Natural killer cell (primary cell): ENCODE results near the gene COL25A1. TPM values are rescaled to one million over a fixed set of nuclear protein-coding genes. Genes with fewer than 3 reads are reported as not detected.

Experiments
- ATAC-seq, 3 donors: fragments of 150-1000 bp in 2 of 3; fragments of 200-7000 bp in 1 of 3; cut with Tn5 transposase; 1 replicate in 1 of 3; 2 replicates in 2 of 3; pipeline ENCODE4 v1.10.0; 2021; ENCODE audit warnings: mild to moderate bottlenecking in 2 of 3, moderate library complexity in 2 of 3
- DNase-seq, 2 donors: peaks; one replicate each; pipeline versions ENCODE4 v3.0.0 to v3.0.0-alpha.2; 2013 to 2021; ENCODE audit warnings: mixed read lengths in 1 of 2
- H3K27ac ChIP-seq: one replicate; pipeline ENCODE4 v1.5.1; 2013; ENCODE audit warnings: mild to moderate bottlenecking, low read length
- H3K27me3 ChIP-seq: one replicate; pipeline ENCODE4 v1.6.1; 2013; ENCODE audit warnings: low read length; ENCODE audit not compliant: control insufficient read depth, insufficient read depth
- H3K36me3 ChIP-seq: one replicate; pipeline ENCODE4 v1.6.1; 2013; ENCODE audit warnings: low read length; ENCODE audit not compliant: control insufficient read depth, insufficient read depth
- H3K4me1 ChIP-seq: one replicate; pipeline ENCODE4 v1.6.1; 2013; ENCODE audit warnings: low read length; ENCODE audit not compliant: control insufficient read depth, insufficient read depth
- H3K4me3 ChIP-seq: one replicate; pipeline ENCODE4 v1.5.1; 2013; ENCODE audit warnings: low read length
- H3K9me3 ChIP-seq: one replicate; pipeline ENCODE4 v1.6.1; 2013; ENCODE audit warnings: low read length; ENCODE audit not compliant: control insufficient read depth, insufficient read depth
- H3K27ac Mint-ChIP-seq, 2 donors: one replicate each; pipeline ENCODE4 v1.8.0; 2022; ENCODE audit warnings: mild to moderate bottlenecking in 2 of 2, mixed read lengths in 2 of 2, moderate library complexity in 1 of 2
- H3K27me3 Mint-ChIP-seq, 2 donors: one replicate each; pipeline ENCODE4 v1.8.0; 2022; ENCODE audit warnings: low read depth in 2 of 2, mixed read lengths in 2 of 2
- H3K36me3 Mint-ChIP-seq: one replicate; pipeline ENCODE4 v1.8.0; 2022; ENCODE audit warnings: mixed read lengths
- H3K4me1 Mint-ChIP-seq, 2 donors: one replicate each; pipeline ENCODE4 v1.8.0; 2022; ENCODE audit warnings: mixed read lengths in 2 of 2
- H3K4me3 Mint-ChIP-seq: one replicate; pipeline ENCODE4 v1.8.0; 2022; ENCODE audit warnings: mild to moderate bottlenecking, moderate library complexity, mixed read lengths
- H3K9me3 Mint-ChIP-seq, 2 donors: one replicate each; pipeline ENCODE4 v1.8.0; 2022; ENCODE audit warnings: mixed read lengths in 2 of 2
- WGBS: methylation state at CpG from one replicate; pipeline ENCODE4 v1.1.7; 2013; ENCODE audit warnings: missing lambda C conversion rate; ENCODE audit not compliant: insufficient coverage; 5-methylcytosine and 5-hydroxymethylcytosine counted together
- intact Hi-C: fragments of 100-400 bp; cut with micrococcal nuclease; formaldehyde crosslinking; loops from one replicate; pipeline ENCODE4 v1.14.2; 2022
- total RNA-seq, 4 donors: library from RNA; stranded (reverse); fragments of 120-200 nt in 1 of 4; gene quantifications; one replicate each; pipeline versions ENCODE4 v1.2.3 to v1.2.4, GENCODE V29; 2013 to 2022
- TF ChIP-seq, protein P1 (sequence below): fragments of 200-600 bp; IDR thresholded peaks from one replicate; pipeline ENCODE4 v1.8.0; 2022; ENCODE audit warnings: antibody characterized with exemption

Gene COL25A1
- total RNA-seq, 3 donors from 2014 or later (not counting 1 experiment from before 2014, with no cell fraction given) = 0.08 TPM; not detected in 2

DNA sequence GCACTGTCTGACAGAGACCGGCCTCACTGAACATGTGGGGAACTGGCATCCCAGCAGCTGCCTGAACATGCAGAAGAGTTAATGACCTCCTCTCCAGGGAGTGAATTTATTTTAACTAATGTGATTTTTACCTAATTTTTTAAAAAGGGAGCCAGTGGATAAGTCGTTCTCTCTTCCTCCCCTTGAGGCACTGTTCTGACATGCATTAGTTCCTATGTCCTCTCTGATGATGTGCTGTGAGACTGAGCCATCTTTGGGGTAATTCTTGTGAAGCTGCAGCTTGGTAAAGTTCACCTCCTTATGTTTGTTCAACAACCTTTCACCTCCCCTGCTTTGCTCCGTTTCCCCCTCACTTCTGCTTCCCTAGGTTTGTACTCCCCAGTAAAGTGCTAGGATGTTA, 139.7 kb downstream of the COL25A1 start:
- Mint-ChIP-seq H3K4me1 (no peaks in the 10 kb centered on the region), H3K27ac (no peak overlapping the region), H3K27me3 (peaks cover 3 to 6% of the 10 kb centered on the region in 2 donors), H3K9me3 (peaks cover 0 to 2% of the 10 kb centered on the region in 2 donors), H3K4me3 (no peak overlapping the region), H3K36me3 (no peaks in the 10 kb centered on the region)
- DNase-seq (no peak), ATAC-seq (no peak)
- H3K9me3 ChIP-seq = no peaks in the 10 kb centered on the region
- H3K4me1 ChIP-seq = no peaks in the 10 kb centered on the region
- TF ChIP-seq, protein P1, sequence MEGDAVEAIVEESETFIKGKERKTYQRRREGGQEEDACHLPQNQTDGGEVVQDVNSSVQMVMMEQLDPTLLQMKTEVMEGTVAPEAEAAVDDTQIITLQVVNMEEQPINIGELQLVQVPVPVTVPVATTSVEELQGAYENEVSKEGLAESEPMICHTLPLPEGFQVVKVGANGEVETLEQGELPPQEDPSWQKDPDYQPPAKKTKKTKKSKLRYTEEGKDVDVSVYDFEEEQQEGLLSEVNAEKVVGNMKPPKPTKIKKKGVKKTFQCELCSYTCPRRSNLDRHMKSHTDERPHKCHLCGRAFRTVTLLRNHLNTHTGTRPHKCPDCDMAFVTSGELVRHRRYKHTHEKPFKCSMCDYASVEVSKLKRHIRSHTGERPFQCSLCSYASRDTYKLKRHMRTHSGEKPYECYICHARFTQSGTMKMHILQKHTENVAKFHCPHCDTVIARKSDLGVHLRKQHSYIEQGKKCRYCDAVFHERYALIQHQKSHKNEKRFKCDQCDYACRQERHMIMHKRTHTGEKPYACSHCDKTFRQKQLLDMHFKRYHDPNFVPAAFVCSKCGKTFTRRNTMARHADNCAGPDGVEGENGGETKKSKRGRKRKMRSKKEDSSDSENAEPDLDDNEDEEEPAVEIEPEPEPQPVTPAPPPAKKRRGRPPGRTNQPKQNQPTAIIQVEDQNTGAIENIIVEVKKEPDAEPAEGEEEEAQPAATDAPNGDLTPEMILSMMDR = no peak
- H3K27me3 ChIP-seq = no peaks in the 10 kb centered on the region
- no peak overlapping the region for H3K4me3 ChIP-seq
- H3K27ac ChIP-seq = no peak overlapping the region
- H3K36me3 ChIP-seq = no peaks in the 10 kb centered on the region
- intact Hi-C loops = no loop called here
- WGBS = 88% methylated on average over 2 of the region's 3 CpGs

DNA sequence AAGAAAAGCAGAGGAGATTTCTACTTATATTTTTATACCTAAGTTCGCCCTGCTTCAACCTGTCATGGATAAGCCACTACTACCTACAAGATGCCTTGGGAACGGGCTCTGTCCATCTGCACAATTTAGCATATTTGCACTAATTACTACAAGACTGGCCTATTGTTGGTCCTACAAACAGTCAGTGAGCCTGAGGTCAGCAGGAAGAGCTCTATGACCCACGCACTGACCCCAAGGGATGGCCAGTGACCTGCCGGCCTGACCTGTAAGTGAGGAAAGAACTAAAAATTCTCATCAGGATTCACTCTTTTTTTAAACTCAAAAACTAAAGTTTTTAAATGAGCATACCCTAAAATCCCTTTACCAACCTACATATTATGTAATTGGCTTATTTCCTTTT, 142.0 kb downstream of the COL25A1 start:
- intact Hi-C loops = no loop called here
- Mint-ChIP-seq H3K27ac (no peak overlapping the region), H3K36me3 (no peaks in the 10 kb centered on the region), H3K9me3 (peaks cover 0 to 2% of the 10 kb centered on the region in 2 donors), H3K27me3 (peaks cover 3 to 6% of the 10 kb centered on the region in 2 donors), H3K4me1 (no peaks in the 10 kb centered on the region), H3K4me3 (no peak overlapping the region)
- Histone ChIP-seq H3K27me3 (no peaks in the 10 kb centered on the region), H3K27ac (no peak overlapping the region), H3K36me3 (no peaks in the 10 kb centered on the region), H3K9me3 (no peaks in the 10 kb centered on the region), H3K4me3 (no peak overlapping the region), H3K4me1 (no peaks in the 10 kb centered on the region)
- DNase-seq = no peak
- TF ChIP-seq, protein P1 = no peak
- no peak for ATAC-seq
- 80% methylated on average over 4 of the region's 4 CpGs for WGBS

- no peaks in the 10 kb centered on the region for H3K9me3 ChIP-seq
- Mint-ChIP-seq H3K4me1 (no peaks in the 10 kb centered on the region), H3K4me3 (no peak overlapping the region), H3K9me3 (no peaks in the 10 kb centered on the region), H3K27me3 (no peaks in the 10 kb centered on the region), H3K27ac (no peak overlapping the region), H3K36me3 (no peaks in the 10 kb centered on the region)
- ATAC-seq = no peak
- 93% methylated on average over 7 of the region's 7 CpGs for WGBS
- TF ChIP-seq, protein P1 = no peak
- no peak overlapping the region for H3K4me3 ChIP-seq
- H3K27me3 ChIP-seq = no peaks in the 10 kb centered on the region
- no peaks in the 10 kb centered on the region for H3K36me3 ChIP-seq
- no peak for DNase-seq
- H3K4me1 ChIP-seq = no peaks in the 10 kb centered on the region
- no peak overlapping the region for H3K27ac ChIP-seq
- intact Hi-C loops = no loop called here
Measured at GRCh38 chr4:109157696-109158095, 144.8 kb downstream of the COL25A1 start.

GRCh38 chr4:109157205-109157604, 145.3 kb downstream of the COL25A1 start:
- intact Hi-C loops = no loop called here
- H3K27me3 Mint-ChIP-seq = no peaks in the 10 kb centered on the region
- H3K4me3 Mint-ChIP-seq = no peak overlapping the region
- no peak overlapping the region for H3K27ac Mint-ChIP-seq
- ATAC-seq (no peak), DNase-seq (no peak)
- H3K36me3 Mint-ChIP-seq = no peaks in the 10 kb centered on the region
- TF ChIP-seq, protein P1 = no peak
- Histone ChIP-seq H3K36me3 (no peaks in the 10 kb centered on the region), H3K27ac (no peak overlapping the region), H3K4me1 (no peaks in the 10 kb centered on the region), H3K4me3 (no peak overlapping the region), H3K27me3 (no peaks in the 10 kb centered on the region), H3K9me3 (no peaks in the 10 kb centered on the region)
- no peaks in the 10 kb centered on the region for H3K4me1 Mint-ChIP-seq
- no peaks in the 10 kb centered on the region for H3K9me3 Mint-ChIP-seq
- no CpG with 5 or more reads among the region's 2 CpGs for WGBS
